HG03378 (cell line): ENCODE results near the gene SOX8.
"Not testable (repeated sequence)": the region's sequence is repeated elsewhere in the genome, so short reads cannot be mapped to it uniquely, and the experiment has no call there.

Experiments used
- ATAC-seq: cut with Tn5 transposase; IDR thresholded peaks from one replicate; pipeline ENCODE4 v1.9.1; 2021; ENCODE audit warnings: mild to moderate bottlenecking, moderate library complexity; ENCODE audit not compliant: unreplicated experiment

The SOX8 gene

DNA sequence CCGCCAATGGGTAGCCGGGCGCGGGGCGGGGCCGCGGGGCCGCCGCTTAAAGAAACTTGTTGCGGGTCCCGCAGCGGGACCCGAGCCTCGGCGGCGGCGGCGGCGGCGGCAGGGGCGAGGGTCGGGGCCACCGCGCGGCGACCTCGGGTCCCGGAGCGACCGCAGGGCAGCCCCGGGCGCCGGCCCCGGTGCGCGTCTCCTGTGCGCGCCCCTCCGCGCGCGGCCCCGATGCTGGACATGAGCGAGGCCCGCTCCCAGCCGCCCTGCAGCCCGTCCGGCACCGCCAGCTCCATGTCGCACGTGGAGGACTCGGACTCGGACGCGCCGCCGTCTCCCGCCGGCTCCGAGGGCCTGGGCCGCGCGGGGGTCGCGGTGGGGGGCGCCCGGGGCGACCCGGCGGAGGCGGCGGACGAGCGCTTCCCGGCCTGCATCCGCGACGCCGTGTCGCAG lies at the start of gene SOX8:
SOX8 (plus strand) TSS at position 76 of the 450 bp plus-strand sequence; CDS start at position 229, 153 bp downstream.
- ATAC-seq, result no peak

DNA sequence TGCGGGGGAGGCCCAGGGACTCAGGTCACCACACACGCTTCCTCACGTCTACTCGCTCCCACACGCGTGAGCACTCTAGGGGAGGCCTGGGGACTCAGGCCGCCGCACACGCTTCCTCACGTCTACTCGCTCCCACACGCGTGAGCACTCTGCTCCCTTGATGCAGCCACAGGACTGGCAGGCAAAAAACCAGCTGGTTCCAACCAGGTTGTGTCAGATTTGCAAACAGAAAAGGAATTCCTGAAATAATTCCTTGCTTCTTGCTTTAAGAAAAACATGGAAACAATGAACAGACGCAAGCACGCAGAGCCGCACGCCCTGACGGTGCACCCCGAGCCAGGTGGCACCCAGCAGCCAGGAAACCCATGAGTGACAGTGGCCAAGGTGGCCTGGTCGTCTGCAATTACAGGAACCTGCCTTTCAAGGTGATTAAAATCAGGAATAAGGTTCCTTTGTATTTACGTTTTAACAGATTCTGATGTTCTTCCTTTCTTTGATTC lies 48.7 kb upstream of the SOX8 start:
- no peak for ATAC-seq

DNA sequence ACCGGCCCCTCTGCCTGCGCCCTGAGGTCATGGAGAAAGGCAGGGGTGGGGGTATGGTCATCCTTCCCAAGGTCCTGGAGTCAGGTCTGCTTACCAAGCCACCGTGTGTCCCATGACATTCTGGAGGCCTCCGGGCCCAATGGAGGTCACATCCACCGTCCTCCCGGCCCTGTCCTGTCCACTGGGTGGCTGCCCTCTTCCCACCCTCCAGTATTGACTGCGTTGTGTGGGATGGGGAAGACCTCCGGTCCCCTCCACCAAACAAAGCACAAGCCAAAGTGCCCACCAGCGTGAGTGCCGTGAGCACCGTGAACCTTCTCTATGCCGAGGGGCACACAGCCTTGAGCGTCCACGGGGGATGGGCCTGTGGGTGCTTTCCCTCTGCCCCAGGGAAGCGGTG lies 48.0 kb upstream of the SOX8 start:
- ATAC-seq, result no peak

DNA sequence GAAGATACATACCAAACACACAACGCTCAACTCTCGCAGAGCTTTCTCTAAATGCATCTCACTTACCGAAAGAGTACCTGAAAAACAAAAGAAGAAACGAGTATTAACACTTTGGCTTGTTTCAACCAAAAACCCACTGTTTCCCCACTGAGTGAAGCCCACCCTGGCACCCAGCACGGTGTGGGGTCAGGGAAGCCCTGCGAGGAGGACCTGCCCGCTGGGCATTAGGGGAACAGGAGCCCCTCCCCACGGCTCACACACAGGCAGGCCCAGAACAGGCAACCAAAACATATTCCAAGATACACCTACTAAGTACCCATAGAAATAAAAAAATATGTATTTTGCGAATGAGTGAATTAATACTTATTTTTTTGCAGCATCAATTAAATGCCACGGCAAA lies 47.4 kb upstream of the SOX8 start:
- no peak for ATAC-seq

DNA sequence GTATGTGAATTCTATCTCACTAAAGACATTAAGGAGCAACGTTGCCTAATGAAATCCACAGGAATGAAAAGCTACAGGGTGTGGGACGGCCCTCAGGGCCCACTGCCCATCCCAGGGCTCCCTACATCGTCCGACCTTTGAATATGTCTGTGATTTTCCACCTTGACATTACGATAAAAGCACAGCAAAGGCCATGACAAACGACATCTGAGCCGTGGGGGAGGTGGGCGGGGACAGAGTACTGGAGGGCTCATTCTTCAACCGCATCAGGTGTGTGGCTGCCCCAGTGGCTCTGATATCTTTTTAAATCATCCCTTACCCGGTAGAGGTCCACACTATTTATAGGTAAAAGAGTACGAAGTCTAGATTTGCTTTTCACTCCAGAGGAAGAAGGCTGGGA lies 45.9 kb upstream of the SOX8 start:
- ATAC-seq, result no peak

DNA sequence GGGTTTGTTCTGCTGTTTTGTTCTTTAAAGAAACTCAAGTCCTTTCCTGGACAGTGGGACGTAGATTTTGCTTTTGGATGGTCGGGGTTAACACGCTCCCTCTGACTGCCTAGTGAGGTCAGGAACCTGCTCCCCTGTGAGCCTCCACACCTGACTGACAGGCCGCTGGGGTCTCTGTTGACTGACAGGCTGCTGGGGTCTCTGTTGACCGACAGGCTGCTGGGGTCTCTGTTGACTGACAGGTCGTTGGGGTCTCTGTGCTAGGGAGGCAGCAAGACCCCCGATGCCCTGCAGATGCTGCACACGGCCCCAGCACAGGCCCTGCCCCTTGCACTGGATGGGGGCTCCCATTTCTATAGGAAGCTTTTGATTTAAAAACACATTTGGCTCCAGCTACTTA lies 44.3 kb upstream of the SOX8 start:
- ATAC-seq, result no peak

DNA sequence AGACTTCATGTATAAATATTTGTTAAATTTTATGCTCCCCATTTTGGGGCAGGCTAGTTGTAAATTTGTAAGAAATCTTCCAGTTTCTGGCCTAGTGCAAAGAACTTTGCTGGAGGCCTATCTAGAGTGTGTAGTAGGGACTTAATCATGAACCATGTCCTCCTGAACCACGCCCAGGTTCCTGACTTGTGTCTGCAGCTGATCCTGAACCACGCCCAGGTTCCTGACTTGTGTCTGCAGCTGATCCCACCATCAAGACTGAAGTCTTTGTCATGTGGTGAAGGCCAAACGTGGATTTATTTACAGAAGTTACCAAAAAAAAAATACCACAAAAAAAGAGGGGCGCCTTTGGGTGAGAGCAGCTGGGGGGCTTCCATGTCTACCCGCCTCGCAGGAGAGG lies 43.8 kb upstream of the SOX8 start:
- ATAC-seq, result no peak

DNA sequence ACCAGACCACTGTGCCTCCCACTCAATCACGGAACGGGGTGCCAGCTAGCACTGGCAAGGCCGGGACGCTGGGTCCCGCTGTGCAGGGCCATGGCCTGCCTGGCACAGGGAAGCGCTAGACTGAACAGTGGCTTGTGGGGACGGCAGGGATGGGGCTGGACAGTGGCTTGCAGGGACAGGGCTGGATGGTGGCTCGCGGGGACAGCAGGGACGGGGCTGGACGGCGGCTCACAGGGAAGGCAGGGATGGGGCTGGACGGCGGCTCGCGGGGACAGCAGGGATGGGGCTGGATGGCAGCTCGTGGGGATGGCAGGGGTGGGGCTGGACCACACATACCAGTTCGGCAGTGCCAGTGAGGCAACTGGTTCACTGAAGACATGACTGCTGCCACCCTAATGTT lies 43.4 kb upstream of the SOX8 start:
- no peak for ATAC-seq

DNA sequence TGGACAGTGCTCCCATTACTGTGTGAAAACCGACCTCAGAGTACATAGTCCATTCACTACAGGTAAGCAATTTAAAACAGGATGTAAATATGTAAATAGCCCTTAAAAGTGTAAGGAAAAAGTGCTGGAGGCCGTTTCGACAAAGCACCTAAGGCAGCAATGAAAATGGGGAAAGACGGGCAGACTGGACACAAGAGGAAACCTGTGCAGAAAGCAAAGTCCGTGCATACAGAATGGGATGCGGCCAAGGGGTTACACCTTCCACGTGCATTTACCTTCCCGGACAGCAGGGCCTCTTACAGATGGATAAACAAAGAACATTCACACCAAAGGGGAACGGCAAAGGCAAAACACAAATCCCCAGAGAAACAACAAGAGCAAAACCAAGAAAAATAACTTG lies 42.8 kb upstream of the SOX8 start:
- no peak for ATAC-seq

DNA sequence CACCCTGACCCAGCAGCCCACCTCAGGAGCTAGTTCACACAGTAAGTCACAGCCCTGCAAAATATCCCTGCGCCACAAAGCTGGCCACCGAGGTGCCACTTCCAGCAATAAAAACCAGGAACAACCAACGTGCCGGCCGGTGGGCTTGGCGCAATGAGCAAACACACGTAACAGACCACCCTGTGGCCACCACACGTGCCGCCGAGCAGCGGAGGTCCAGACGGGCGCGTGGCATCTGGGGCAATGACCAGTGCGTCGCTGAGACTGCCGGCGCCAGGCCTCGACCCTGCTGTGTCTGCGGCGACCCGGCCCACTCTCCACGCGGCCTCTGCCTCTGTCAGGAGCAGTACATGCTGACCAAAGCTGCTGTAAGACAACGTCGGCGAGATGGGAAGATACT lies 42.3 kb upstream of the SOX8 start:
- no peak for ATAC-seq

DNA sequence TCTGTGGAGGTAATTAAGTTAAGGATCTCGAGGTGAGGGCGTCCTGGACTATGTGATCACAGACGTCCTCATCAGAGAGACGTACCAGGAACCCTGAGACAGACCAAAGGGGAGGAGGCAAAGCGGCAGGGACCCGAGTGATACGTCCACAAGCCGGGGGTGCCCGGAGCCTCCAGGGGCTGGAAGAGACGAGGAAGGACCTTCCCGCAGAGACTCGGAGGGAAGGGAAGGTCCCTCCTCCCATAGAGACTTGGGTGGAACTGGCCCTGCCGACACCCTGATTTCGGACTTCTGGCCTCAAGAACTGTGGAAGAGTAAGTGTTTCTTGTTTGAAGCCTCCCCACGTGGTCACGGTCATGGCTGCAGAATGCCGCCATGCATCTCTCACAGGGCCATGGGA lies 41.6 kb upstream of the SOX8 start:
- no peak for ATAC-seq

DNA sequence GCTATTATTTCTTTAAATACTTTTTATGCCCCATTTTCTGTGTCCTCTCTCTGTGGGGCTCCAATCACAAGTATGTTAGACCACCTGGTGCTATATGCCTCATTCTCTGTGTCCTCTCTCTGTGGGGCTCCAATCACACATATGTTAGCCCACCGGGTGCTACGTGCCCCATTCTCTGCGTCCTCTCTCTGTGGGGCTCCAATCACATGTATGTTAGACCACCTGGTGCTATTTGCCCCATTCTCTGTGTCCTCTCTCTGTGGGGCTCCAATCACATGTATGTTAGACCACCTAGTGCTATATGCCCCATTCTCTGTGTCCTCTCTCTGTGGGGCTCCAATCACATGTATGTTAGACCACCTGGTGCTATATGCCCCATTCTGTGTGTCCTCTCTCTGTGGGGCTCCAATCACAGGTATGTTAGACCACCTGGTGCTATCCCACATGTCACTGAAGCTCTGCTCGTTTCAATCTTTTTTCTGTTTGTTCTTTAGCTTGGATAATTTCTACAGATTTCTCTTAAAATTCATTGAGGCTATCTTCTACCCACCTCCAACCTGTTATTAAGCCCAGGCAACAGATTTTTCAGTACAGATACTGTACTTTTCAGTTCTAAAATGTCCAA lies 39.0 kb upstream of the SOX8 start:
- no peak for ATAC-seq

DNA sequence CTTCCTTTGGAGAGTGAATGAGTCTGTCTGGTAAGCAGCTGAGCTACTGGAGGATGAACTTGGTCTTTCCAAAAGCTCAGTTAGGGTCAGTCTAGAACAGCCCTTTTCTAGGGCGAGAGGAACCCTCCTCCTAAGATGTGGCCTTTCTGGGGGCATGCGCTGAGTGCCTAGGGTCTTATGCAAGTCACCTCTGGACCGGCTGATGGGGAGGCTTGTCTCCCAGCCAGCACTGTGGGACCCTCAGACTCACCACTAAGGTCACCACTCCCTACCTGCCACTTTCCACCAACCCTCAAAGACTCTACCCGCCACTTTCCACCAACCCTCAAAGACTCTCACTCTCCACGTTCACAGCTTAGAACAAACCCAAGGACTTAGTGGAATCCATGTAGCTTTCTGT lies 37.6 kb upstream of the SOX8 start:
- ATAC-seq, result no peak

DNA sequence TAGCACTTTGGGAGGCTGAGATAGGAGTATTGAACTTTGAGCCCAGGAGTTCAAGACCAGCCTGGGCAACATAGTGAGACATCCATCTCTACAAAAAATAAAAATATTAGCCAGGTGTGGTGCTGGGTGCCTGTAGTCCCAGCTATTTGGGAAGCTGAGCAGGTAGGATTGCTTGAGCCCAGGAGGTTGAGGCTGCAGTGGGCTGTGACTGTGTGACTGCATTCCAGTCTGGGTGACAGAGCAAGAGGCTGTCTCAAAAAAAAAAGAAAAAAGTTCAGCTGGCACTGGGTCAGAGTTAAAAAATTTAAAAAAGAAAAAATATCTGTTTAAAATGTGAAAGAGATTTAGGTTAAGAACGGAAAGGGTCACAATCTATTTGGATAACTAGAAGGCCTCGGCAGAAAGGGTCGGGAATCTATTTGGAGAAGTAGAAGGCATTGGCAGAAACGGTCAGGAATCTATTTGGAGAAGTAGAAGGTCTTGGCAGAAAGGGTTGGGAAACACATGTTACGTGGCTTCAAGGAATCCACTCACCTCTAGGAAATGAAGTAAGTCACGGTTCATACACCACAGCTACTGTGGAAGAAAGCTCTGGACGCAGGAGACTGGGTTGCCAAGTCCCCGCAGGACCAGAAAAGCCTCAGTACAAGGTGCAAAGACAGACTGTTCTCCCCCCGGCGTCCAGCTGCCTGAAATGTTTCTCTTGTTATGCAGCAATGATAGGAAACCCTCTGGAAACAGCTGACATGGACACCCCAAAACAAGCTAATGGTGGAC lies 36.1 kb upstream of the SOX8 start:
- no peak for ATAC-seq

DNA sequence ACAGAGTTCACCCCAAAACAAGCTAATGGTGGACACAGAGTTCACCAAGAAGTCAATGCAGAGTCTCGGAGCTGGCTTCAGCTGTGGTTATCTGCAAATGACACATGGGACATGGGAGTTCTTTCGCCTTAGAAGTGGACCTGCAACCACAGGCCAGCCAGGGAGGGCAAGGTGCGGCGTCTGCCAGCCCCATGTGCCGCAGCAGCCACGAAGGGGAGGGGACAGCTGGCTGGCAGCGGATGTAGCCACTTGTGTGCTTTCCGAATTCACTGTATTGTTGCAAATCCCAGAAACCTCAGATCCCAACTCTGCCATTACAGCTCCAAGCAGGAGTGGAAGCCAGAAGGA lies 35.5 kb upstream of the SOX8 start:
- ATAC-seq, result no peak

DNA sequence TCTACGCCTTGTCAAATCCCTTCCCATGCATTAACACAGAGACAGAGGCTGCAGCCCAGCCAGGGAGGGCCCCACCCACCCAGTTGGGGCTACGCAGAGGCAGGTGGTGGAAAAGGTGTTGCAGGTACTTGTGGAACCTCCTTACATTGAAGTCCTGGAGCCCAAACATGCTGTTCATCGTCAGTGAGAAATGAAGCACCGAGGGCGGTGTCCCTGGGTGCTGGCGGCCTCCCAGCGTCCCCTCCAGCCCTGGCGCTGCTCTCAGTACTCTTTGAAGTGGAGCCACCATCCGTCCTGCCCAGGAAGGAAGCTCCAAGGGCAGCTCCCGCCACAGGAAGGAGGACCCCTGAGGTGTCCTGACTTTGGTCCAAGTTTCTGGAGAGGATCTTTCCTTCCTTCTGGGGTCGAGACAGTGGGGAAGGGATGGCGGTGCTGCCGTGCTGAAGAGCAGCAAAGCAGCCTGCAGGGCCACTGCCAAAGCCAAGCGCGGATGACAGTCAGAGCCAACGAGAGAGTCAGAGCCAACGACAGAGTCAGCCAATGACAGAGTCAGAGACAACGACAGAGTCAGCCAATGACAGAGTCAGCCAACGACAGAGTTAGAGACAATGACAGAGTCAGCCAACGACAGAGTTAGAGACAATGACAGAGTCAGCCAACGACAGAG lies 34.2 kb upstream of the SOX8 start:
- no peak for ATAC-seq

DNA sequence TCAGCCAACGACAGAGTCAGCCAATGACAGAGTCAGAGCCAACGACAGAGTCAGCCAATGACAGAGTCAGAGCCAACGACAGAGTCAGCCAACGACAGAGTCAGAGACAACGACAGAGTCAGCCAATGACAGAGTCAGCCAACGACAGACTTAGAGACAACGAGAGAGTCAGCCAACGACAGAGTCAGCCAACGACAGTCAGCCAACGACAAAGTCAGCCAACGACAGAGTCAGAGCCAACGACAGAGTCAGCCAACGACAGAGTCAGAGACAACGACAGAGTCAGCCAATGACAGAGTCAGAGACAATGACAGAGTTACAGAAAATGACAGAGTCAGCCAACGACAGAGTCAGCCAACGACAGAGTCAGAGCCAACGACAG lies 33.7 kb upstream of the SOX8 start:
- ATAC-seq, result not testable (repeated sequence)

DNA sequence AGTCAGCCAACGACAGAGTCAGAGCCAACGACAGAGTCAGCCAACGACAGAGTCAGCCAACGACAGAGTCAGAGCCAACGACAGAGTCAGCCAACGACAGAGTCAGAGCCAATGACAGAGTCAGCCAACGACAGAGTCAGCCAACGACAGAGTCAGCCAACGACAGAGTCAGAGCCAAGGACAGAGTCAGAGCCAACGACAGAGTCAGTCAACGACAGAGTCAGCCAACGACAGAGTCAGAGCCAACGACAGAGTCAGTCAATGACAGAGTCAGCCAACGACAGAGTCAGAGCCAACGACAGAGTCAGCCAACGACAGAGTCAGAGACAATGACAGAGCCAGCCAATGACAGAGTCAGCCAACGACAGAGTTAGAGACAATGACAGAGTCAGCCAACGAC lies 32.8 kb upstream of the SOX8 start:
- not testable (repeated sequence) for ATAC-seq

DNA sequence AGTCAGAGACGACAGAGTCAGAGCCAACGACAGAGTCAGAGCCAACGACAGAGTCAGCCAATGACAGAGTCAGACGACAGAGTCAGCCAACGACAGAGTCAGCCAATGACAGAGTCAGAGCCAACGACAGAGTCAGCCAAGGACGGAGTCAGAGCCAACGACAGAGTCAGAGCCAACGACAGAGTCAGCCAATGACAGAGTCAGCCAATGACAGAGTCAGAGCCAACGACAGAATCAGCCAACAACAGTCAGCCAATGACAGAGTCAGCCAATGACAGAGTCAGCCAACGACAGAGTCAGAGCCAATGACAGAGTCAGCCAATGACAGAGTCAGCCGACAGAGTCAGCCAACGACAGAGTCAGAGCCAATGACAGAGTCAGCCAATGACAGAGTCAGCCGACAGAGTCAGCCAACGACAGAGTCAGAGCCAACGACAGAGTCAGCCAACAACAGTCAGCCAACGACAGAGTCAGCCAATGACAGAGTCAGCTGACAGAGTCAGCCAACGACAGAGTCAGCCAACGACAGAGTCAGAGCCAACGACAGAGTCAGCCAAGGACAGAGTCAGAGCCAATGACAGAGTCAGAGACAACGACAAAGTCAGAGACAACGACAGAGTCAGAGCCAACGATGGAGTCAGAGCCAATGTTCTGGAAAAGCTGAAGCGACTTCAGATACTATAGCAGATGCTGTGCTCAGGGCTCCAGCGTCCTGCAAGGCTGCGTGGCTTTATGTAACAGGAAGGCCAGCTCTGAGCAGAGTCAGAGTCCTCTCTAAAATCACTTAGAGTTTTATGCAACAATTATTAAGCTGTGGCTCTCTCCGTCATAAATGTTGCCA lies 30.6 kb upstream of the SOX8 start:
- not testable (repeated sequence) for ATAC-seq

DNA sequence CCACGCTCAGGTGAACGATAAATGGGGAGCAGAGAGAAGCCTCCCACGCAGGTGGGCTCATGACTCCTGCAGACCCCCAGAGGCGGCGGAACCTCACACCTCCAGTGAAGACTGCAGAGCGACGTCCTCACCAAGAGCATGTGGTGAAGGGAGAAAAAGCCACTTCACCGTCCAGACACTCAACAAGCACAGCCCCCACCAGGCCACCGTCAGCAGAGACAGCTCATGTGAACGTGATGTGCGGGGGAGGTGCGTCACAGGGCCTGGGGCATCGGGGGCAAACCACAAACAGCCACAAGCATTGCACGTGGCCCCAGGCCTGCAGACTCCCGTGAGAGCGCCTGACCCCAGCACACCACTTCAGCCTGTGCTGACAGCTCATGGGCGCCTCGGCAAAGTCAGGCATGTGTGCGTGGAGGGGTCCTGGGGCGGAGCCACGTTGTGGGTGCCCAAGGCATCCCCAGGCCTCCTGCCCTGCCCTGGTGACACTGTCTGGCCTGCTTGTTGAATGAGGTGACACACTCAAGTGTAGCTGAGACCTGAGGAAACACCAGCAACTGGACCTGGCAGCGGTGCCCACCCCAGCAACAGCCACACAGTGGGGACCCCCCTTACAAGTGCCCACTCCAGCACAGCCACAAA lies 29.8 kb upstream of the SOX8 start:
- no peak for ATAC-seq

DNA sequence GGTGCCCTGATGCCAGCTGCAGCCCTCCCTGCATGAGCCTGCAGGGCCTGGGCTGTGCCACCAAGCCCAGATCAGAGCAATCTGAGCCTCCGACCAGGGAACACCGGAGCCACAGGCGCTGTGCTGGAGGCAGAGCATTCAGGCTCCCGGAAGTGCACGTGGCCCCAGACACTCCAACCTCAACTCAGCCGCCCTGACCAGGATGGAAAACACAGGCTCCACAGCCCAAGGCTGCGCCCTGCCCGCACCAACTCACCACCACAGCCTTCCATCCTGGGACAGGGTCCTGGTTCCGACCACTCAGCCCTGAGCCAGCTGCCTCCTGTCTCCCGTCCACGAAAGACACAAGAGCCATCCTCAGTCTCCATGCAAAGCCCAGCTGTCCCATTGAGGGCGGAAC lies 29.2 kb upstream of the SOX8 start:
- no peak for ATAC-seq
